H1 (cell line): Measurements from ENCODE around the gene BCAS3. TPM values are rescaled to one million over a fixed set of nuclear protein-coding genes. Genes with fewer than 3 reads are reported as not detected.

Experiments used
- CTCF ChIA-PET: fragments of 300-600 bp; sonication (Branson Sonifier 250); formaldehyde crosslinking; loops from one replicate; lab custom pipeline; 2021; ENCODE audit not compliant: partially characterized antibody; lab: Charles Lee
- POLR2A ChIA-PET: fragments of 300-600 bp; sonication (Branson Sonifier 250); formaldehyde crosslinking; loops from one replicate; lab custom pipeline; 2021; ENCODE audit warnings: inconsistent platforms; ENCODE audit not compliant: partially characterized antibody; lab: Charles Lee
- DNase-seq, 2 experiments: peaks; one replicate each; pipeline versions ENCODE4 v3.0.0 to v3.0.0-alpha.2; 2010 to 2022; ENCODE audit warnings: low spot score in 2 of 2, low read depth in 1 of 2, mixed read lengths in 1 of 2
- FAIRE-seq: peaks from 2 replicates; lab custom pipeline; 2011; peaks lifted over from hg19 to GRCh38; lab: Jason Lieb, UNC
- H2AFZ ChIP-seq: 2 replicates; pipeline ENCODE4 v1.8.1; 2012; ENCODE audit warnings: low read length, inconsistent platforms
- H2AK5ac ChIP-seq: 2 replicates; pipeline ENCODE4 v1.6.1; 2013; ENCODE audit warnings: low read depth, low read length
- H2BK120ac ChIP-seq: replicated peaks from 2 replicates; pipeline ENCODE3; 2013; ENCODE audit warnings: low read depth, low read length, inconsistent platforms
- H2BK12ac ChIP-seq: 2 replicates; pipeline ENCODE4 v1.6.1; 2013; ENCODE audit warnings: low read depth, low read length
- H2BK15ac ChIP-seq: 2 replicates; pipeline ENCODE4 v1.6.1; 2013; ENCODE audit warnings: low read length
- H2BK20ac ChIP-seq: 2 replicates; pipeline ENCODE4 v1.6.1; 2013; ENCODE audit warnings: low read length
- H2BK5ac ChIP-seq: 2 replicates; pipeline ENCODE4 v1.6.1; 2013; ENCODE audit warnings: low read depth, low read length
- H3K14ac ChIP-seq: 2 replicates; pipeline ENCODE4 v1.6.1; 2013; ENCODE audit warnings: inconsistent platforms; ENCODE audit not compliant: insufficient read length
- H3K18ac ChIP-seq: 2 replicates; pipeline ENCODE4 v1.6.1; 2013; ENCODE audit warnings: low read length; ENCODE audit errors: extremely low read depth
- H3K23ac ChIP-seq: 2 replicates; pipeline ENCODE4 v1.6.1; 2013; ENCODE audit warnings: inconsistent platforms; ENCODE audit not compliant: insufficient read length
- H3K23me2 ChIP-seq: 2 replicates; pipeline ENCODE4 v1.6.1; 2013; ENCODE audit warnings: low read depth, low read length
- H3K27ac ChIP-seq: 2 replicates; pipeline ENCODE4 v1.6.1; 2011; ENCODE audit warnings: low read depth, low read length, inconsistent platforms
- H3K27me3 ChIP-seq, 4 experiments: replicated peaks in 1 of 4; 1 replicate in 1 of 4; 2 replicates in 3 of 4; pipeline versions ENCODE4 v1.6.1 to v1.8.1; 2011 to 2013; ENCODE audit warnings: low read length in 3 of 4, mild to moderate bottlenecking in 3 of 4, inconsistent platforms in 2 of 4, mixed read lengths in 2 of 4, moderate library complexity in 1 of 4; ENCODE audit not compliant: control insufficient read depth in 3 of 4, insufficient read depth in 3 of 4; ENCODE audit errors: extremely low read depth in 1 of 4
- H3K36me3 ChIP-seq, 4 experiments: 2 replicates each; pipeline versions ENCODE4 v1.6.1 to v1.8.1; 2011 to 2013; ENCODE audit warnings: mild to moderate bottlenecking in 4 of 4, low read length in 3 of 4, moderate library complexity in 2 of 4, control low read depth in 1 of 4, inconsistent platforms in 1 of 4; ENCODE audit not compliant: insufficient read depth in 4 of 4, control insufficient read depth in 2 of 4
- H3K4ac ChIP-seq: replicated peaks from 2 replicates; pipeline ENCODE3; 2013; ENCODE audit warnings: low read length, low read depth, mixed read lengths, inconsistent platforms; ENCODE audit not compliant: insufficient read length
- H3K4me1 ChIP-seq, 4 experiments: replicated peaks in 1 of 4; 1 replicate in 1 of 4; 2 replicates in 3 of 4; pipeline versions ENCODE4 v1.6.1 to v1.8.1; 2011 to 2013; ENCODE audit warnings: low read length in 3 of 4, inconsistent platforms in 2 of 4, mixed read lengths in 1 of 4; ENCODE audit not compliant: insufficient read depth in 4 of 4, control insufficient read depth in 3 of 4
- H3K4me2 ChIP-seq, 2 experiments: 2 replicates each; pipeline versions ENCODE4 v1.6.1 to v1.8.1; 2011 to 2013; ENCODE audit warnings: low read depth in 2 of 2, low read length in 2 of 2, control low read depth in 1 of 2, inconsistent platforms in 1 of 2, mild to moderate bottlenecking in 1 of 2; ENCODE audit not compliant: insufficient read depth in 1 of 2
- H3K4me3 ChIP-seq, 4 experiments: fragments of 200-600, 300-600 bp in 1 of 4; sonication (generic), shearing (Covaris generic), sonication (Bioruptor Twin) in 1 of 4; 2 replicates each; pipeline versions ENCODE4 v1.5.1 to v1.8.1; 2011 to 2016; ENCODE audit warnings: low read length in 4 of 4, low read depth in 3 of 4, control low read depth in 2 of 4, inconsistent platforms in 2 of 4, mild to moderate bottlenecking in 2 of 4, mixed read lengths in 1 of 4, moderate library complexity in 1 of 4; ENCODE audit not compliant: insufficient read depth in 2 of 4; ENCODE audit errors: extremely low read depth in 1 of 4
- H3K56ac ChIP-seq: replicated peaks from 2 replicates; pipeline ENCODE3; 2013; ENCODE audit warnings: low read depth, mild to moderate bottlenecking, mixed read lengths, low read length, inconsistent platforms; ENCODE audit not compliant: insufficient read length
- H3K79me1 ChIP-seq: 2 replicates; pipeline ENCODE4 v1.6.1; 2013; ENCODE audit warnings: low read depth, low read length, control low read depth
- H3K79me2 ChIP-seq, 2 experiments: 2 replicates each; pipeline versions ENCODE4 v1.6.1 to v1.8.1; 2012 to 2013; ENCODE audit warnings: low read length in 2 of 2, mild to moderate bottlenecking in 2 of 2, inconsistent platforms in 1 of 2; ENCODE audit not compliant: insufficient read depth in 2 of 2, control insufficient read depth in 1 of 2
- H3K9ac ChIP-seq, 4 experiments: replicated peaks in 1 of 4; 1 replicate in 1 of 4; 2 replicates in 3 of 4; pipeline versions ENCODE4 v1.6.1 to v1.8.1; 2011 to 2013; ENCODE audit warnings: low read depth in 3 of 4, low read length in 3 of 4, control low read depth in 2 of 4, mild to moderate bottlenecking in 2 of 4, moderate library complexity in 2 of 4, inconsistent platforms in 1 of 4; ENCODE audit errors: extremely low read depth in 1 of 4
- H3K9me3 ChIP-seq, 2 experiments: 2 replicates each; pipeline versions ENCODE4 v1.6.1 to v1.8.1; 2012 to 2013; ENCODE audit warnings: mild to moderate bottlenecking in 2 of 2, moderate library complexity in 2 of 2, control low read depth in 1 of 2, inconsistent platforms in 1 of 2, low read depth in 1 of 2, low read length in 1 of 2, mixed read lengths in 1 of 2; ENCODE audit not compliant: insufficient read depth in 2 of 2
- H4K20me1 ChIP-seq, 2 experiments: replicated peaks in 1 of 2; 2 replicates each; pipeline versions ENCODE3 to v1.8.1; 2011 to 2013; ENCODE audit warnings: inconsistent platforms in 2 of 2, low read length in 2 of 2, mild to moderate bottlenecking in 1 of 2; ENCODE audit not compliant: insufficient read depth in 2 of 2, control insufficient read depth in 1 of 2
- H4K5ac ChIP-seq: 2 replicates; pipeline ENCODE4 v1.6.1; 2013; ENCODE audit warnings: low read length, low read depth, mixed read lengths, inconsistent platforms; ENCODE audit not compliant: insufficient read length
- H4K8ac ChIP-seq: 2 replicates; pipeline ENCODE4 v1.8.0; 2013; ENCODE audit warnings: mild to moderate bottlenecking, moderate library complexity, low read length, inconsistent platforms; ENCODE audit not compliant: insufficient read depth; ENCODE audit errors: extremely low read depth
- H4K91ac ChIP-seq: replicated peaks from 2 replicates; pipeline ENCODE3; 2013; ENCODE audit warnings: low read length, mixed read lengths, inconsistent platforms; ENCODE audit not compliant: insufficient read length
- ASH2L ChIP-seq: fragments of 200-600, 300-600 bp; sonication (generic); IDR thresholded peaks from one replicate; pipeline ENCODE4 v1.7.1; 2017; ENCODE audit warnings: low read length
- CHD1 ChIP-seq: IDR thresholded peaks from 2 replicates; pipeline ENCODE4 v1.6.1; 2012; ENCODE audit warnings: low read depth, low read length, improper control_type of control experiment
- GTF2F1 ChIP-seq: IDR thresholded peaks from 2 replicates; pipeline ENCODE4 v1.6.1; 2012; ENCODE audit warnings: low read depth, low read length, improper control_type of control experiment, borderline replicate concordance
- JUN ChIP-seq: IDR thresholded peaks from 2 replicates; pipeline ENCODE4 v1.6.1; 2011; ENCODE audit warnings: low read depth, mild to moderate bottlenecking, improper control_type of control experiment, low read length
- RNF2 ChIP-seq: fragments of 200-900, 300-1000 bp; sonication (generic); IDR thresholded peaks from 2 replicates; pipeline ENCODE4 v1.7.1; 2016; ENCODE audit warnings: borderline replicate concordance, low read depth, mild to moderate bottlenecking, antibody characterized with exemption, low read length; ENCODE audit not compliant: poor library complexity, severe bottlenecking; ENCODE audit errors: missing control alignments
- SRF ChIP-seq: IDR thresholded peaks from 2 replicates; pipeline ENCODE4 v1.6.1; 2011; ENCODE audit warnings: mild to moderate bottlenecking, low read depth, low read length, moderate library complexity
- WGBS, 2 experiments: shearing (Covaris generic) in 1 of 2; methylation state at CpG; one replicate each; pipeline versions ENCODE4 v1.1.6 to v1.1.7; 2013 to 2015; ENCODE audit warnings: low lambda C conversion rate in 2 of 2, mixed read lengths in 2 of 2, inconsistent platforms in 1 of 2, low coverage in 1 of 2, missing lambda C conversion rate in 1 of 2; ENCODE audit not compliant: insufficient replicate concordance in 2 of 2, insufficient coverage in 1 of 2, insufficient read length in 1 of 2; ENCODE audit errors: extremely low coverage in 1 of 2, missing lambda C conversion rate in 1 of 2; 5-methylcytosine and 5-hydroxymethylcytosine counted together
- polyA plus RNA-seq, 7 experiments: library from polyadenylated mRNA; depleted of rRNA in 3 of 7; stranded (reverse) in 5 of 7; unstranded in 2 of 7; fragments of >200 nt in 5 of 7; fragments of 200-250 nt in 2 of 7; gene quantifications; 1 replicate in 5 of 7; 2 replicates in 1 of 7; 4 replicates in 1 of 7; pipeline versions ENCODE4 v1.2.1 to v1.2.3, GENCODE V29; 2011 to 2013; ENCODE audit warnings: missing spikeins in 2 of 7, mixed read lengths in 2 of 7
- total RNA-seq: library from RNA; stranded (reverse); fragmentation: NEBNext Ultra II Directional; extraction: Animal tissue kit (Norgen Biotek cat#: 25700); gene quantifications from 2 replicates; pipeline ENCODE4 v1.2.1, GENCODE V29; 2021
- TF ChIP-seq, protein P1 (sequence below): IDR thresholded peaks from 2 replicates; pipeline ENCODE4 v1.6.1; 2011; ENCODE audit warnings: low read depth, mild to moderate bottlenecking, low read length; ENCODE audit not compliant: insufficient read depth

BCAS3 gene
- total and polyA plus RNA-seq, 2 of the 8 experiments (the other 6 are each of a cell fraction or from before 2014, with no cell fraction given) = 9.9 to 13.3 TPM

DNA sequence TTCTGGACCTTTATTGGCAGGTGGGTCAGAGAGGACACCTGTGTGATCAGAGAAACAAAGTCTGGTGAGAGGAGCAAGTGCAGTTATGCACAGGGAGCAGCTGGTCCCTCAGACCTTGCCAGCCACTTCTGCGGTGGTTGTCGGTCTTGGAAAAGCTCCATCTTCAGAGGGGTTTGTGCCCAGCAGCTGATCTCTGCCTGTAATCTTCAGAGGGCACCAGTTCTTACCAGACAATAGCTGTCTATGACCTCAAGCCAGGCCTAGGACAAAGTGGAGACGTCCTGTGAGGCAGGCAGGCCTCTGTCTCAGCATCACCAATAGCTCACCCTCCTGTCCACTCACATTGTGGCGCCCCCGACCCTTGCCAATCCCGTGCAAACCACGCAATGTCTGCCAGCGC, 655.5 kb downstream of the BCAS3 start:
- no peak overlapping the region for H2AFZ ChIP-seq
- no peak for DNase-seq
- no peak overlapping the region for H3K14ac ChIP-seq
- WGBS, 2 experiments = 95% methylated on average over 8 of the region's 8 CpGs; no CpG with 5 or more reads in 1 of the 2 experiments
- no peaks in the 10 kb centered on the region for H3K79me2 ChIP-seq
- no peak overlapping the region for H3K9ac ChIP-seq
- H2BK20ac ChIP-seq = no peak overlapping the region
- no peak overlapping the region for H3K23ac ChIP-seq
- no peaks in the 10 kb centered on the region for H3K36me3 ChIP-seq
- no peak overlapping the region for H3K56ac ChIP-seq
- H3K27ac ChIP-seq = no peak overlapping the region
- H2AK5ac ChIP-seq = no peak overlapping the region
- no peaks in the 10 kb centered on the region for H3K9me3 ChIP-seq
- H2BK120ac ChIP-seq = no peak overlapping the region
- H2BK15ac ChIP-seq = no peak overlapping the region
- no peak overlapping the region for H2BK12ac ChIP-seq
- H4K91ac ChIP-seq = no peak overlapping the region
- H3K18ac ChIP-seq = no peak overlapping the region
- H3K27me3 ChIP-seq = no peaks in the 10 kb centered on the region
- H4K20me1 ChIP-seq = no peaks in the 10 kb centered on the region
- TF ChIP-seq CHD1 = no peak
- no peak for TF ChIP-seq SRF
- no peak for TF ChIP-seq ASH2L
- TF ChIP-seq, protein P1, sequence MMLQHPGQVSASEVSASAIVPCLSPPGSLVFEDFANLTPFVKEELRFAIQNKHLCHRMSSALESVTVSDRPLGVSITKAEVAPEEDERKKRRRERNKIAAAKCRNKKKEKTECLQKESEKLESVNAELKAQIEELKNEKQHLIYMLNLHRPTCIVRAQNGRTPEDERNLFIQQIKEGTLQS = no peak
- no peak for TF ChIP-seq RNF2
- TF ChIP-seq JUN = no peak
- no peak for TF ChIP-seq GTF2F1
- TF ChIP-seq, all 59 proteins: peak for 0
- FAIRE-seq = no peak
- Histone ChIP-seq H3K4ac (no peak overlapping the region), H3K23me2 (no peaks in the 10 kb centered on the region), H2BK5ac (no peak overlapping the region), H4K5ac (no peak overlapping the region), H3K4me2 (no peak overlapping the region), H4K8ac (no peak overlapping the region; the same call in 1 of the 2 replicates), H3K79me1 (no peaks in the 10 kb centered on the region), H3K4me1 (no peaks in the 10 kb centered on the region), H3K4me3 (no peak overlapping the region)
- ChIA-PET CTCF (interaction anchor here (0.8 to 1.6 kb wide), 5 partner anchors 12 to 130 kb away, joined by 3 to 4 read pairs (median 3); no protein-coding TSS in a partner anchor), POLR2A (no interaction called here)
